Neural progenitor cell (in vitro differentiated cells): Measurements from ENCODE around the gene CLK3. TPM values are rescaled to one million over a fixed set of nuclear protein-coding genes. Genes with fewer than 3 reads are reported as not detected.

Experiments used
- DNase-seq: peaks from one replicate; pipeline ENCODE4 v3.0.0-alpha.2; 2016; ENCODE audit warnings: low spot score
- H2AFZ ChIP-seq: fragments of 200-600 bp; sonication (generic); replicated peaks from 2 replicates; pipeline ENCODE4 v1.6.1; 2016; ENCODE audit warnings: antibody characterized with exemption
- H3F3A ChIP-seq: fragments of 200-600 bp; sonication (generic); 2 replicates; pipeline ENCODE4 v1.6.1; 2016; ENCODE audit warnings: antibody characterized with exemption, low read depth
- H3K27ac ChIP-seq: fragments of 200-600 bp; sonication (generic); 2 replicates; pipeline ENCODE4 v1.5.1; 2016; ENCODE audit warnings: mild to moderate bottlenecking
- H3K27me3 ChIP-seq: fragments of 200-600 bp; sonication (generic); 2 replicates; pipeline ENCODE4 v1.6.1; 2016; ENCODE audit warnings: mild to moderate bottlenecking, moderate library complexity
- H3K36me3 ChIP-seq: fragments of 200-600 bp; sonication (generic); 2 replicates; pipeline ENCODE4 v1.5.1; 2016
- H3K4me1 ChIP-seq: fragments of 200-600 bp; sonication (generic); 2 replicates; pipeline ENCODE4 v1.6.1; 2016; ENCODE audit warnings: mixed run types
- H3K4me2 ChIP-seq: fragments of 200-600 bp; sonication (generic); 2 replicates; pipeline ENCODE4 v1.6.1; 2016
- H3K4me3 ChIP-seq: fragments of 200-600 bp; sonication (generic); 2 replicates; pipeline ENCODE4 v1.5.1; 2016
- H3K79me2 ChIP-seq: fragments of 200-600 bp; sonication (generic); 2 replicates; pipeline ENCODE4 v1.6.1; 2016; ENCODE audit warnings: low read depth
- H3K9ac ChIP-seq: fragments of 200-600 bp; sonication (generic); 2 replicates; pipeline ENCODE4 v1.6.1; 2016
- H3K9me3 ChIP-seq: fragments of 200-600 bp; sonication (generic); 2 replicates; pipeline ENCODE4 v1.5.1; 2016; ENCODE audit warnings: low read depth
- H4K20me1 ChIP-seq: fragments of 200-600 bp; sonication (generic); 2 replicates; pipeline ENCODE4 v1.6.1; 2016; ENCODE audit warnings: low read depth
- H3K27ac Mint-ChIP-seq: 3 replicates; pipeline ENCODE4 v1.8.0; 2021; ENCODE audit warnings: mixed read lengths
- H3K27me3 Mint-ChIP-seq: 2 replicates; pipeline ENCODE4 v1.8.0; 2022; ENCODE audit warnings: low read depth, mild to moderate bottlenecking, inconsistent platforms, moderate library complexity, mixed read lengths; ENCODE audit not compliant: insufficient read depth
- H3K36me3 Mint-ChIP-seq: 3 replicates; pipeline ENCODE4 v1.8.0; 2021; ENCODE audit warnings: mixed read lengths
- H3K4me1 Mint-ChIP-seq: 3 replicates; pipeline ENCODE4 v1.8.0; 2021; ENCODE audit warnings: mixed read lengths
- H3K4me3 Mint-ChIP-seq: 3 replicates; pipeline ENCODE4 v1.8.0; 2021; ENCODE audit warnings: mild to moderate bottlenecking, moderate library complexity, mixed read lengths
- H3K9me3 Mint-ChIP-seq: 3 replicates; pipeline ENCODE4 v1.8.0; 2020; ENCODE audit warnings: mixed read lengths
- EZH2 ChIP-seq: fragments of 200-600 bp; sonication (generic); IDR thresholded peaks from 2 replicates; pipeline ENCODE4 v1.6.1; 2017; ENCODE audit warnings: antibody characterized with exemption, mild to moderate bottlenecking, moderate library complexity
- EZH2phosphoT487 ChIP-seq: fragments of 200-600 bp; sonication (generic); IDR thresholded peaks from 2 replicates; pipeline ENCODE4 v1.6.1; 2017; ENCODE audit warnings: antibody characterized with exemption
- total RNA-seq: library from RNA; depleted of rRNA; stranded (reverse); fragments of >200 nt; gene quantifications from 2 replicates; pipeline ENCODE4 v1.2.3, GENCODE V29; 2015; ENCODE audit warnings: low replicate concordance
- TF ChIP-seq, protein P1 (sequence below): fragments of 200-600 bp; sonication (generic); IDR thresholded peaks from 2 replicates; pipeline ENCODE4 v1.5.1; 2017; ENCODE audit warnings: antibody characterized with exemption, mild to moderate bottlenecking

The CLK3 gene
- total RNA-seq, 1 donor from 2014 or later: 66.1 TPM

DNA sequence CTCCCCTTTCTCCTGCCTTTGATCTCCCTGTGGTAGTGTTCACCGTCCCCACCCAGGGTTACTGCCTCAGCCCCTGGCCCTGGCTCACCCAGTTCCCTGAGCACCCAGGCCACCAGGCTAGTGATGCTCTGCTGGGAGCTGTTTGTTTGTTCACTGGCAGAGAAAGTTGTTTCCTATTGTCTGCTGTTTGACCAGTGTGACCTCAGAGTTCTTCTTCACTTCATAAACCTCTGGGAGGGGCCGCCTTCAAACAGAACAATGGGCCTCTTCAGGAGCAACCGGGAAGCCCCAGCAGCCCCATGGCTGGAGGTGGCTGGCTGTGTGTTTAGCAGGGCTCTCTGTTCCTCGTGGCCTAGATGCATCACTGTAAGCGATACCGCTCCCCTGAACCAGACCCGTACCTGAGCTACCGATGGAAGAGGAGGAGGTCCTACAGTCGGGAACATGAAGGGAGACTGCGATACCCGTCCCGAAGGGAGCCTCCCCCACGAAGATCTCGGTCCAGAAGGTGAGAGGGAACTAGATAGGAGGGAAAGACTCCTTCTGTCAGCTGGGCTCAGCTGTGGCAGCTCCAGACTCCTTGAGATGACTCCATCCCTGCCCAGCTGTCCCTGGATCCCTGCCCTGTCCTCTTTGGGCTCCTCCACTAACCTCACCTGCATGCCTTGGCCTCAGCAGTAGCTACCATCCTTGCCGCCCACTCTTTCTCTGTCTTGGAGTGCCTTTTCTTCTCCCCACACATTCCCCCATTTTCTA lies 3.4 kb downstream of the CLK3 start:
- H4K20me1 ChIP-seq: peaks cover 75% of the 10 kb centered on the region
- no peak overlapping the region for H3K27ac ChIP-seq
- H3K36me3 ChIP-seq: no peaks in the 10 kb centered on the region
- Mint-ChIP-seq H3K27ac (no peak overlapping the region), H3K9me3 (no peaks in the 10 kb centered on the region), H3K36me3 (peaks cover 26% of the 10 kb centered on the region), H3K4me3 (peak overlapping the region; percentile 17), H3K4me1 (peaks cover 19% of the 10 kb centered on the region), H3K27me3 (peaks cover 4% of the 10 kb centered on the region)
- peaks cover 15% of the 10 kb centered on the region for H3K4me1 ChIP-seq
- no peak overlapping the region for H3K4me2 ChIP-seq
- H3K4me3 ChIP-seq: no peak overlapping the region
- no peak overlapping the region for H3K9ac ChIP-seq
- TF ChIP-seq EZH2 (no peak), EZH2phosphoT487 (no peak)
- TF ChIP-seq, protein P1, sequence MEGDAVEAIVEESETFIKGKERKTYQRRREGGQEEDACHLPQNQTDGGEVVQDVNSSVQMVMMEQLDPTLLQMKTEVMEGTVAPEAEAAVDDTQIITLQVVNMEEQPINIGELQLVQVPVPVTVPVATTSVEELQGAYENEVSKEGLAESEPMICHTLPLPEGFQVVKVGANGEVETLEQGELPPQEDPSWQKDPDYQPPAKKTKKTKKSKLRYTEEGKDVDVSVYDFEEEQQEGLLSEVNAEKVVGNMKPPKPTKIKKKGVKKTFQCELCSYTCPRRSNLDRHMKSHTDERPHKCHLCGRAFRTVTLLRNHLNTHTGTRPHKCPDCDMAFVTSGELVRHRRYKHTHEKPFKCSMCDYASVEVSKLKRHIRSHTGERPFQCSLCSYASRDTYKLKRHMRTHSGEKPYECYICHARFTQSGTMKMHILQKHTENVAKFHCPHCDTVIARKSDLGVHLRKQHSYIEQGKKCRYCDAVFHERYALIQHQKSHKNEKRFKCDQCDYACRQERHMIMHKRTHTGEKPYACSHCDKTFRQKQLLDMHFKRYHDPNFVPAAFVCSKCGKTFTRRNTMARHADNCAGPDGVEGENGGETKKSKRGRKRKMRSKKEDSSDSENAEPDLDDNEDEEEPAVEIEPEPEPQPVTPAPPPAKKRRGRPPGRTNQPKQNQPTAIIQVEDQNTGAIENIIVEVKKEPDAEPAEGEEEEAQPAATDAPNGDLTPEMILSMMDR: no peak
- H3K27me3 ChIP-seq: peaks cover 1% of the 10 kb centered on the region
- DNase-seq: no peak
- no peaks in the 10 kb centered on the region for H3K9me3 ChIP-seq
- H3K79me2 ChIP-seq: peaks cover 53% of the 10 kb centered on the region
- H3F3A ChIP-seq: peaks cover 23% of the 10 kb centered on the region
- no peak overlapping the region for H2AFZ ChIP-seq

DNA sequence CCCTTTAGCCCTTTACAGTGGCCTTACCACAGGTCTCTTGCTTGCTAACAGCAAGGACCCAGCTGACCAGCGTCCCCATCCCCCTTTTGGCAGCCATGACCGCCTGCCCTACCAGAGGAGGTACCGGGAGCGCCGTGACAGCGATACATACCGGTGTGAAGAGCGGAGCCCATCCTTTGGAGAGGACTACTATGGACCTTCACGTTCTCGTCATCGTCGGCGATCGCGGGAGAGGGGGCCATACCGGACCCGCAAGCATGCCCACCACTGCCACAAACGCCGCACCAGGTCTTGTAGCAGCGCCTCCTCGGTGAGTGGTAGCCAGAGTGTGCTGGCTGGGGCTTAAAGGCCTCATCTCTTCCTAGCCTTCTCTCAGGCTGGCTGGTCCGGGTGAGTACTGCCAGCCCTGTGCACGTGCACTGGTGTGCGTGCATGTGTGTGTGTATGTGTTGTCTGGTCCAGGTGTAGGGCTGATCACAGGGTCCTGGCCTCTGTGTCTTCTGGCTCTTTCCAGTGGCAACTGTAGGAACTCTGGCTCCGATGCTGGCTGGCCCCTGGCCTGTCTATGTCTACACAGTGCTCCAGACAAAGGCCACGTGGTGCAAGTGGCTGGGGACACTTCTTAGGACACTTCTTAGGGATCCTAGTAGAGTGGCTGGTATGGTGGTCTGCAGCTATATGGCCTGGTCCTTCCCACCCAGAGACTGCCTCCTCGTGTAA lies 4.4 kb downstream of the CLK3 start:
- Mint-ChIP-seq H3K27ac (no peak overlapping the region), H3K27me3 (peaks cover 2% of the 10 kb centered on the region)
- H3K4me1 ChIP-seq: peaks cover 11% of the 10 kb centered on the region

DNA sequence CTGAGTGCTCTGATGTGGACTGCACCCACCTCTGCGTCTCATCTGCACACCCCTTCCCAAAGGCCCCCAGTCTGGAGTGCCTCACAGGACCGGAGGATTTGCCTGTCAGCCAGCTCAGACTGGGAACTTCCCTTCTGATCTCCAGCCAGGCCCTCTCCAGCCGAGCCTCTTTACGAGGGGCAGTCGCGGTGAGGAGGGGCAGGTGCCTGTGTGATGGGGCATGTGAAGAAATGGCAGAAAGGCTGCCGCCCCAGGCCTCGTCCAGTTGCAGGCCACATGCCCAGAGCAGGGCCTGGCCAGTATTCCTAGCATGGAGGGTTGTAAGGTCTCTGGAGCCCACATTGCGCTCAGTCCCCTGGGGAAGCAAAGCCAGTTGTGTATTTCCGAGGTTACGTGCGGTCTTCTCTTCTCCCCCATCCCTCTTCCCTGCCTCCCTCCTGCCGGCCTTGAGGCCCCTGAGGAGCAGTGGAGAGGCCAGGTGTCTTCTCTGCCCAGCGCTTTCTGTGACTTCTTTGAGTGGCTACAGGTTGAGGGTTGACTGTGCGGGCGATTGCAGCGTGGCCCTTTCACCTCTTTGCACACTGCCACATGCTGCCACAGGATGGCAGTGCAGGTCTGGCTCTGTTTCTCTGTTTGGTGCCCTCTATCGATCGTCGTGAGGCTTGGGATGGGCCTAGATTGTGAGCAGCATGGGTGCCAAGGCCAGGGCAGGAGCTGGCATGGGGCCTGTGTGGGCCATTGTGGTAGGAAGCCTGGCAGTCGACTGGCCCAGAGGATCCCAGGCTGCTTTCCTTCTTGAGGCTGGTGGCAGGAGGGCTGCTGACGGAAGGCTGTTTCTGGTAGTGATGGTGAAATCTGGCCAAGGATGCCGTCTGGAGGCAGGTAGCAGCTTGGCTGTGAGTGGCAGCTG lies 5.3 kb downstream of the CLK3 start:
- Mint-ChIP-seq H3K27ac (no peak overlapping the region), H3K4me1 (peaks cover 19% of the 10 kb centered on the region), H3K27me3 (peaks cover 4% of the 10 kb centered on the region), H3K9me3 (no peaks in the 10 kb centered on the region), H3K4me3 (no peak overlapping the region), H3K36me3 (peaks cover 33% of the 10 kb centered on the region)
- Histone ChIP-seq H3K27ac (no peak overlapping the region), H3K27me3 (no peaks in the 10 kb centered on the region), H3K4me3 (no peak overlapping the region), H3K79me2 (peaks cover 50% of the 10 kb centered on the region), H3K36me3 (no peaks in the 10 kb centered on the region), H3K9ac (no peak overlapping the region), H4K20me1 (peaks cover 80% of the 10 kb centered on the region), H3K4me1 (peaks cover 11% of the 10 kb centered on the region), H2AFZ (no peak overlapping the region), H3K9me3 (no peaks in the 10 kb centered on the region), H3F3A (peaks cover 9% of the 10 kb centered on the region), H3K4me2 (no peak overlapping the region)
- TF ChIP-seq EZH2phosphoT487 (no peak), EZH2 (no peak)
- TF ChIP-seq, protein P1: peak; percentile 92
- peak; percentile 84 for DNase-seq

More for the DNA sequence above, 4.4 kb downstream of the CLK3 start:
- peaks cover 81% of the 10 kb centered on the region for H4K20me1 ChIP-seq
- no peaks in the 10 kb centered on the region for H3K27me3 ChIP-seq
- Mint-ChIP-seq H3K9me3 (no peaks in the 10 kb centered on the region), H3K36me3 (peaks cover 28% of the 10 kb centered on the region), H3K4me1 (peaks cover 19% of the 10 kb centered on the region), H3K4me3 (no peak overlapping the region)
- no peaks in the 10 kb centered on the region for H3K36me3 ChIP-seq
- H3K79me2 ChIP-seq: peaks cover 53% of the 10 kb centered on the region
- DNase-seq: no peak
- no peak overlapping the region for H2AFZ ChIP-seq
- no peaks in the 10 kb centered on the region for H3K9me3 ChIP-seq
- H3K4me2 ChIP-seq: no peak overlapping the region
- H3K27ac ChIP-seq: no peak overlapping the region
- TF ChIP-seq, protein P1: no peak
- TF ChIP-seq EZH2phosphoT487 (no peak), EZH2 (no peak)
- no peak overlapping the region for H3K9ac ChIP-seq
- H3F3A ChIP-seq: peaks cover 14% of the 10 kb centered on the region
- H3K4me3 ChIP-seq: no peak overlapping the region
